Ascending aorta (tissue), 2 donors: ENCODE results near the gene PLAAT1. TPM values are rescaled to one million over a fixed set of nuclear protein-coding genes. Genes with fewer than 3 reads are reported as not detected.

Experiments used
- DNase-seq, 2 donors: peaks; one replicate each; pipeline ENCODE4 v3.0.0-alpha.2; 2019; ENCODE audit warnings: low spot score in 2 of 2
- H3K27ac ChIP-seq, 2 donors: fragments of 200-600 bp; sonication (generic); one replicate each; pipeline ENCODE4 v1.5.1; 2016 to 2017; ENCODE audit warnings: mild to moderate bottlenecking in 1 of 2
- H3K27me3 ChIP-seq: fragments of 200-600 bp; sonication (generic); one replicate; pipeline ENCODE4 v1.5.1; 2017
- H3K36me3 ChIP-seq, 2 donors: fragments of 200-600 bp; sonication (generic); one replicate each; pipeline ENCODE4 v1.5.1; 2016
- H3K4me1 ChIP-seq, 2 donors: fragments of 200-600 bp; sonication (generic); one replicate each; pipeline ENCODE4 v1.5.1; 2016 to 2017; ENCODE audit warnings: mild to moderate bottlenecking in 1 of 2
- H3K4me3 ChIP-seq, 2 donors: fragments of 200-600 bp; sonication (generic); one replicate each; pipeline ENCODE4 v1.5.1; 2016 to 2017; ENCODE audit warnings: mild to moderate bottlenecking in 1 of 2
- H3K9me3 ChIP-seq, 2 donors: fragments of 200-600 bp; sonication (generic); one replicate each; pipeline ENCODE4 v1.5.1; 2016
- intact Hi-C: fragments of 100-400 bp; cut with DNase I; formaldehyde crosslinking; loops from one replicate; pipeline ENCODE4 v1.15.1; 2023
- total RNA-seq: library from RNA; depleted of rRNA; stranded (reverse); fragments of >200 nt; gene quantifications from one replicate; pipeline ENCODE4 v1.1.0, GENCODE V29; 2016
- TF ChIP-seq, protein P1 (sequence below), 3 experiments: fragments of 200-600 bp in 2 of 3; fragments of 450-650 bp in 1 of 3; sonication (generic) in 2 of 3; IDR thresholded peaks; one replicate each; pipeline ENCODE4 v1.5.1; 2016 to 2019; ENCODE audit warnings: antibody characterized with exemption in 3 of 3, mild to moderate bottlenecking in 1 of 3, moderate library complexity in 1 of 3

Gene PLAAT1
- total RNA-seq, 1 donor from 2014 or later = not detected

GRCh38 chr3:193253986-193254660, 13.1 kb downstream of the PLAAT1 start:
- TF ChIP-seq, protein P1, sequence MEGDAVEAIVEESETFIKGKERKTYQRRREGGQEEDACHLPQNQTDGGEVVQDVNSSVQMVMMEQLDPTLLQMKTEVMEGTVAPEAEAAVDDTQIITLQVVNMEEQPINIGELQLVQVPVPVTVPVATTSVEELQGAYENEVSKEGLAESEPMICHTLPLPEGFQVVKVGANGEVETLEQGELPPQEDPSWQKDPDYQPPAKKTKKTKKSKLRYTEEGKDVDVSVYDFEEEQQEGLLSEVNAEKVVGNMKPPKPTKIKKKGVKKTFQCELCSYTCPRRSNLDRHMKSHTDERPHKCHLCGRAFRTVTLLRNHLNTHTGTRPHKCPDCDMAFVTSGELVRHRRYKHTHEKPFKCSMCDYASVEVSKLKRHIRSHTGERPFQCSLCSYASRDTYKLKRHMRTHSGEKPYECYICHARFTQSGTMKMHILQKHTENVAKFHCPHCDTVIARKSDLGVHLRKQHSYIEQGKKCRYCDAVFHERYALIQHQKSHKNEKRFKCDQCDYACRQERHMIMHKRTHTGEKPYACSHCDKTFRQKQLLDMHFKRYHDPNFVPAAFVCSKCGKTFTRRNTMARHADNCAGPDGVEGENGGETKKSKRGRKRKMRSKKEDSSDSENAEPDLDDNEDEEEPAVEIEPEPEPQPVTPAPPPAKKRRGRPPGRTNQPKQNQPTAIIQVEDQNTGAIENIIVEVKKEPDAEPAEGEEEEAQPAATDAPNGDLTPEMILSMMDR (IDR thresholded peaks at IDR 0.05) = no peak
- H3K27ac ChIP-seq = no peak overlapping the region
- H3K4me1 ChIP-seq = no peaks in the 10 kb centered on the region
- DNase-seq = no peak
- H3K36me3 ChIP-seq = no peaks in the 10 kb centered on the region
- intact Hi-C loops = no loop called here
- H3K27me3 ChIP-seq = no peaks in the 10 kb centered on the region
- H3K4me3 ChIP-seq = no peak overlapping the region
- peaks cover 7 to 17% of the 10 kb centered on the region in 2 donors for H3K9me3 ChIP-seq

DNA sequence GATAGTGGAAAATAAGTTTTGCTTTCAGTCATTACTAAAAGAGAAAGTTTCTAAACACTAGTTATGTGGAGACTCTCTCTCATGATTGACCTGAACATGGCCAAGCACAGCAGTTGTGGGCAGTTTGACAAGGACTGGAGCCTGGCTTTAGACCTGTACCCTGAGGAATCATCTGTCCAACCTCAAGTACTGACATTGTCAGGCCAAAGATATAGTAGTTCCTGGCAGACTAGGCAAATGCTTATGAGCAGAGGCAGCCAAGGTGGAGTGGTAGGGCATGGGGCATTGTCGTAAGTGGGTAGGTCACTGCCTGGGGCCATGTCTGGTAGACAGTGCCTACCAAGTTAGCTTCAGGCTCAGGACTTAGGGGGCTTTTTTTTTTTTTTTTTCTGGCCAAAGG, 20.9 kb downstream of the PLAAT1 start:
- intact Hi-C loops = no loop called here
- TF ChIP-seq, protein P1 (IDR thresholded peaks at IDR 0.05) = no peak
- no peaks in the 10 kb centered on the region for H3K36me3 ChIP-seq

GRCh38 chr3:193262707-193263106, 21.7 kb downstream of the PLAAT1 start:
- Histone ChIP-seq H3K36me3 (no peaks in the 10 kb centered on the region), H3K4me3 (no peak overlapping the region), H3K27ac (no peak overlapping the region), H3K4me1 (no peaks in the 10 kb centered on the region), H3K27me3 (no peaks in the 10 kb centered on the region), H3K9me3 (no peaks in the 10 kb centered on the region)
- no peak for DNase-seq
- TF ChIP-seq, protein P1 (IDR thresholded peaks at IDR 0.05) = no peak
- intact Hi-C loops = no loop called here

More for the DNA sequence above, 20.9 kb downstream of the PLAAT1 start:
- DNase-seq = no peak
- Histone ChIP-seq H3K27me3 (no peaks in the 10 kb centered on the region), H3K27ac (no peak overlapping the region), H3K4me3 (no peak overlapping the region), H3K4me1 (no peaks in the 10 kb centered on the region), H3K9me3 (no peaks in the 10 kb centered on the region)

- DNase-seq = no peak
- TF ChIP-seq, protein P1 (IDR thresholded peaks at IDR 0.05) = no peak
- intact Hi-C loops = no loop called here
Observed at GRCh38 chr3:193269343-193270028, 28.5 kb downstream of the PLAAT1 start.

DNA sequence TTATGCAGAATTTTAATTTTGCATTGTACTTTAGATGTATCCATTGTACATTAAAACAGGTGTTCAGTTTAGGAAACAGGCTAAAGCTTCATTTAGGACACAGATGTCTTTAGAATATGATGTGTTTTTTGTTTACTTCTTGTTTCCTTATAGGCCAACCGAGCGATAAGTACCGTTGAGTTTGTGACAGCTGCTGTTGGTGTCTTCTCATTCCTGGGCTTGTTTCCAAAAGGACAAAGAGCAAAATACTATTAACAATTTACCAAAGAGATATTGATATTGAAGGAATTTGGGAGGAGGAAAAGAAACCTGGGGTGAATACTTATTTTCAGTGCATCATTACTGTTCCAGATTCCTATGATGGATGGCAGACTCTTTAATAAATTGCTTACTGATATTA, 29.4 kb downstream of the PLAAT1 start:
- no peak overlapping the region for H3K27ac ChIP-seq
- no peaks in the 10 kb centered on the region for H3K27me3 ChIP-seq
- TF ChIP-seq, protein P1 (IDR thresholded peaks at IDR 0.05) = no peak
- DNase-seq = no peak
- no peak overlapping the region for H3K4me3 ChIP-seq
- H3K4me1 ChIP-seq = no peaks in the 10 kb centered on the region
- intact Hi-C loops = no loop called here
- no peaks in the 10 kb centered on the region for H3K36me3 ChIP-seq
- H3K9me3 ChIP-seq = no peaks in the 10 kb centered on the region

More at GRCh38 chr3:193269343-193270028, 28.5 kb downstream of the PLAAT1 start:
- Histone ChIP-seq H3K9me3 (no peaks in the 10 kb centered on the region), H3K27ac (no peak overlapping the region), H3K36me3 (no peaks in the 10 kb centered on the region), H3K4me1 (no peaks in the 10 kb centered on the region), H3K27me3 (no peaks in the 10 kb centered on the region), H3K4me3 (no peak overlapping the region)
